Adrenal gland (tissue), 5 donors: ENCODE results near the gene DUX4.
"Not testable (repeated sequence)": the region's sequence is repeated elsewhere in the genome, so short reads cannot be mapped to it uniquely, and the experiment has no call there.

ENCODE experiments used
- CTCF ChIP-seq, 6 experiments: fragments of 450-650 bp in 4 of 6; fragments of 200-600 bp in 2 of 6; sonication (generic) in 1 of 6; IDR thresholded peaks; 1 replicate in 5 of 6; 2 replicates in 1 of 6; pipeline versions ENCODE4 v1.5.1 to v1.8.0; 2016 to 2021; ENCODE audit warnings: antibody characterized with exemption in 6 of 6, mild to moderate bottlenecking in 2 of 6, moderate library complexity in 1 of 6
- POLR2A ChIP-seq, 2 donors: fragments of 450-650 bp; IDR thresholded peaks; one replicate each; pipeline ENCODE4 v1.6.1; 2017; ENCODE audit warnings: antibody characterized with exemption in 2 of 2, mild to moderate bottlenecking in 2 of 2, moderate library complexity in 1 of 2
- donor health status: DM: no; HTN: no; CAD: no.

- not testable (repeated sequence) for TF ChIP-seq CTCF, POLR2A (IDR thresholded peaks at IDR 0.05)
Observed at GRCh38 chr4:190177727-190178605, 4.4 kb downstream of the DUX4 start.
